PC-3 (cell line): ENCODE data around the gene NFYC. TPM values are rescaled to one million over a fixed set of nuclear protein-coding genes. Genes with fewer than 3 reads are reported as not detected.
A peak's percentile ranks its signal among the peaks of the same experiment; 100 is the strongest.

ENCODE experiments used
- ATAC-seq: fragments of 200-7000 bp; cut with Tn5 transposase; 2 replicates; pipeline ENCODE4 v1.9.1; 2020; ENCODE audit warnings: mild to moderate bottlenecking, moderate library complexity
- BruUV-seq: library from RNA; stranded (reverse); fragments of 400-500 nt; replicated peaks from 2 replicates; lab custom pipeline; 2021; lab: Mats Ljungman, UMichigan
- CTCF ChIA-PET: fragments of 300-600 bp; sonication (Branson Sonifier 250); formaldehyde crosslinking; loops from one replicate; lab custom pipeline; 2022; ENCODE audit warnings: antibody characterized with exemption; lab: Charles Lee
- POLR2A ChIA-PET: fragments of 300-600 bp; sonication (Branson Sonifier 250); formaldehyde crosslinking; loops from one replicate; lab custom pipeline; 2022; ENCODE audit warnings: antibody characterized with exemption; ENCODE audit not compliant: unreplicated experiment; lab: Charles Lee
- DNase-seq: peaks from one replicate; pipeline ENCODE4 v3.0.0-alpha.2; 2015
- H2AFZ ChIP-seq: fragments of 300-600 bp; sonication (generic); 2 replicates; pipeline ENCODE4 v1.6.0; 2016; ENCODE audit warnings: antibody characterized with exemption, low read length
- H3F3A ChIP-seq: fragments of 300-600 bp; sonication (generic); one replicate; pipeline ENCODE4 v1.6.0; 2017; ENCODE audit warnings: antibody characterized with exemption, low read length, control low read depth, mild to moderate bottlenecking; ENCODE audit not compliant: unreplicated experiment
- H3K27ac ChIP-seq: fragments of 300-600 bp; sonication (generic); 2 replicates; pipeline ENCODE4 v1.5.1; 2016; ENCODE audit warnings: mild to moderate bottlenecking, low read length
- H3K27me3 ChIP-seq: fragments of 300-600 bp; sonication (generic); 2 replicates; pipeline ENCODE4 v1.6.1; 2016; ENCODE audit warnings: low read length, mixed read lengths
- H3K36me3 ChIP-seq: fragments of 300-600 bp; sonication (generic); 2 replicates; pipeline ENCODE4 v1.6.1; 2016; ENCODE audit warnings: low read depth, mixed run types, low read length, mixed read lengths
- H3K4me1 ChIP-seq: fragments of 300-600 bp; sonication (generic); 2 replicates; pipeline ENCODE4 v1.5.1; 2016; ENCODE audit warnings: low read length; ENCODE audit not compliant: insufficient read depth
- H3K4me2 ChIP-seq: fragments of 300-600 bp; sonication (generic); 2 replicates; pipeline ENCODE4 v1.6.0; 2016; ENCODE audit warnings: low read length
- H3K4me3 ChIP-seq: fragments of 300-600 bp; sonication (generic); 2 replicates; pipeline ENCODE4 v1.5.1; 2016; ENCODE audit warnings: mild to moderate bottlenecking, low read length, mixed read lengths
- H3K79me2 ChIP-seq: fragments of 300-600 bp; sonication (generic); 2 replicates; pipeline ENCODE4 v1.6.1; 2017; ENCODE audit warnings: low read length, mixed read lengths
- H3K9ac ChIP-seq: fragments of 300-600 bp; sonication (generic); 2 replicates; pipeline ENCODE4 v1.6.0; 2016; ENCODE audit warnings: mild to moderate bottlenecking, low read length
- H3K9me2 ChIP-seq: fragments of 300-600 bp; sonication (generic); replicated peaks from 2 replicates; pipeline ENCODE4 v1.6.1; 2016; ENCODE audit warnings: mixed run types, low read length, mixed read lengths
- H3K9me3 ChIP-seq: fragments of 300-600 bp; sonication (generic); 2 replicates; pipeline ENCODE4 v1.6.1; 2016; ENCODE audit warnings: low read length, mixed read lengths
- H4K20me1 ChIP-seq: fragments of 300-600 bp; sonication (generic); 2 replicates; pipeline ENCODE4 v1.6.1; 2016; ENCODE audit warnings: low read length, mixed read lengths
- CTCF ChIP-seq: fragments of 300-600 bp; sonication (generic); conservative IDR thresholded peaks from 2 replicates; pipeline ENCODE4 v1.5.1; 2017; ENCODE audit warnings: antibody characterized with exemption, low read depth, mild to moderate bottlenecking, low read length
- EZH2 ChIP-seq: fragments of 300-600 bp; sonication (generic); IDR thresholded peaks from one replicate; pipeline ENCODE4 v1.6.1; 2017; ENCODE audit warnings: antibody characterized with exemption, mild to moderate bottlenecking, low read length; ENCODE audit not compliant: unreplicated experiment
- EZH2phosphoT487 ChIP-seq: fragments of 300-600 bp; sonication (generic); IDR thresholded peaks from 2 replicates; pipeline ENCODE4 v1.6.1; 2018; ENCODE audit warnings: mild to moderate bottlenecking, antibody characterized with exemption, low read length, borderline replicate concordance
- intact Hi-C: fragments of 100-400 bp; cut with micrococcal nuclease; formaldehyde crosslinking; loops from 2 replicates; pipeline ENCODE4 v1.9.0; 2023
- total RNA-seq: library from RNA; depleted of rRNA; stranded (reverse); fragments of >200 nt; gene quantifications from 2 replicates; pipeline ENCODE4 v1.2.3, GENCODE V29; 2014

NFYC gene
- total RNA-seq, 1 experiment from 2014 or later: 52.6 TPM

GRCh38 chr1:40646315-40646714 lies 45.2 kb upstream of the NFYC start:
- H3K9me3 ChIP-seq: no peaks in the 10 kb centered on the region
- no peak overlapping the region for H3K4me3 ChIP-seq
- no peak for TF ChIP-seq EZH2phosphoT487
- TF ChIP-seq EZH2: no peak
- TF ChIP-seq CTCF: no peak
- ATAC-seq (no peak; the same call in 1 of the 2 replicates), DNase-seq (peak; percentile 23)
- no peak overlapping the region for H3K4me2 ChIP-seq
- H3K79me2 ChIP-seq: no peaks in the 10 kb centered on the region
- H3K9me2 ChIP-seq: no peaks in the 10 kb centered on the region
- peaks cover 13% of the 10 kb centered on the region for H3K4me1 ChIP-seq
- POLR2A ChIA-PET: no interaction called here
- no peaks in the 10 kb centered on the region for H3F3A ChIP-seq
- H3K9ac ChIP-seq: no peak overlapping the region
- CTCF ChIA-PET: interaction anchor here (0.7 kb wide), 1 partner anchor 19 kb away, joined by 3 read pairs; the partner anchor contains the start of gene RIMS3
- no peaks in the 10 kb centered on the region for H3K27me3 ChIP-seq
- BruUV-seq: no TSS peak
- no peaks in the 10 kb centered on the region for H3K36me3 ChIP-seq
- H3K27ac ChIP-seq: no peak overlapping the region
- H2AFZ ChIP-seq: no peak overlapping the region
- no peaks in the 10 kb centered on the region for H4K20me1 ChIP-seq
- intact Hi-C loops: no loop called here

- no peaks in the 10 kb centered on the region for H3K9me3 ChIP-seq
- H3K4me3 ChIP-seq: no peak overlapping the region
- H3K9ac ChIP-seq: no peak overlapping the region
- H2AFZ ChIP-seq: no peak overlapping the region
- TF ChIP-seq CTCF (no peak), EZH2phosphoT487 (no peak), EZH2 (no peak)
- no peaks in the 10 kb centered on the region for H3F3A ChIP-seq
- no peaks in the 10 kb centered on the region for H3K36me3 ChIP-seq
- peaks cover 20% of the 10 kb centered on the region for H3K4me1 ChIP-seq
- intact Hi-C loops: no loop called here
- H4K20me1 ChIP-seq: no peaks in the 10 kb centered on the region
- CTCF ChIA-PET: no interaction called here
- H3K27me3 ChIP-seq: no peaks in the 10 kb centered on the region
- DNase-seq: no peak
- POLR2A ChIA-PET: no interaction called here
- H3K4me2 ChIP-seq: no peak overlapping the region
- H3K9me2 ChIP-seq: no peaks in the 10 kb centered on the region
- no peak for ATAC-seq
- no TSS peak for BruUV-seq
- no peak overlapping the region for H3K27ac ChIP-seq
- no peaks in the 10 kb centered on the region for H3K79me2 ChIP-seq
Measured at GRCh38 chr1:40648200-40648599, 43.3 kb upstream of the NFYC start.

GRCh38 chr1:40648928-40649591 lies 42.4 kb upstream of the NFYC start:
- DNase-seq (no peak), ATAC-seq (no peak)
- Histone ChIP-seq H3K36me3 (no peaks in the 10 kb centered on the region), H3K79me2 (no peaks in the 10 kb centered on the region), H3K4me3 (no peak overlapping the region), H3K9ac (no peak overlapping the region), H3K9me2 (no peaks in the 10 kb centered on the region), H3K27me3 (no peaks in the 10 kb centered on the region), H4K20me1 (no peaks in the 10 kb centered on the region), H3K4me2 (no peak overlapping the region), H3K9me3 (no peaks in the 10 kb centered on the region), H3K4me1 (peaks cover 20% of the 10 kb centered on the region), H3K27ac (no peak overlapping the region), H3F3A (no peaks in the 10 kb centered on the region), H2AFZ (no peak overlapping the region)
- no TSS peak for BruUV-seq
- ChIA-PET POLR2A (no interaction called here), CTCF (no interaction called here)
- TF ChIP-seq CTCF (no peak), EZH2phosphoT487 (no peak), EZH2 (no peak)
- intact Hi-C loops: no loop called here
